NCI-H128 (cell line): ENCODE data around the gene EFNA2.

Experiments used
- DNase-seq: peaks from one replicate; lab custom pipeline; 2025; ENCODE audit not compliant: unreplicated experiment; lab: John Stamatoyannopoulos, UW

EFNA2 gene

DNA sequence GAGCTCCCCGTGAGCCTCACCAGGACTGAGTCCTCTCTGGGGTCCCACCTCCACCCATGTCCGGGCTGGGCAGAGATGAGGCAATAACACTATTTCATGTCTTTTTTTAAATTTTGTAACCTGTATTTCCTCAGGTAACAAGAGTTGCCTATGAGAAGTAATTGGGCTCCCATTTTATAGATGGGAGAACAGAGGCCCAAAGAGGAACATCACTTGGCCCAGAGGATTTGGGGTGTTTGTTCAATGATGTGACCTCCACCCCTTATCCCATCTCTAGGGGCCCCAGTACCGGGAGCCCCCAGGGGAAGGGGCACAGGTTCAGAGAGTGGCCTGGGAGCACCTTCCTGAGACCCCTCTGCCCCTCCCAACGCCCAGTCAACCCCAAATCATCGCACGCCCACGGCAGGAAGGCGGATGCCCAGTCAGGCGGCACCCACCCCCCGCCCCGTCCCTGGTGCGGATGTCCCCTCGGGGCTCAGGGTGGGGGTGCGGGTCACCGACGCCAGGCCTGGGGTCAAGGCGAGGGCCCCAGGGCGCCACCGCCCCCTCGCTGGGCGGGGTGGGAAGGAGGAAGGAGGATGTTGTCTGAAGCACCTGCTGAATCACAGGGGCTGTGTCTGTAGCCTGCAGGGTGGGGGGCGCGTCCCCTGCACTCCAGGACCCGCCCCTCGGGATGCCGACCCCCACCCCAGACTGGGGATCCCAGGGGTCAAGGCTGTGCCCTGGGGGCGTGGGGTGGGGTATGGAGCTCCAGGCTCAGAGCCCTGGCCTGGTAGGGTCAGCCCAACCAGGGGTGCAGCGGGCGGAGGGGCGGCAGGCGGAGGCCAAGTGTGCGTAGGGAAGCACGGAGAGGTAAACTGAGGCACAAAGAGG lies 25.6 kb upstream of the EFNA2 start:
- DNase-seq = no peak

DNA sequence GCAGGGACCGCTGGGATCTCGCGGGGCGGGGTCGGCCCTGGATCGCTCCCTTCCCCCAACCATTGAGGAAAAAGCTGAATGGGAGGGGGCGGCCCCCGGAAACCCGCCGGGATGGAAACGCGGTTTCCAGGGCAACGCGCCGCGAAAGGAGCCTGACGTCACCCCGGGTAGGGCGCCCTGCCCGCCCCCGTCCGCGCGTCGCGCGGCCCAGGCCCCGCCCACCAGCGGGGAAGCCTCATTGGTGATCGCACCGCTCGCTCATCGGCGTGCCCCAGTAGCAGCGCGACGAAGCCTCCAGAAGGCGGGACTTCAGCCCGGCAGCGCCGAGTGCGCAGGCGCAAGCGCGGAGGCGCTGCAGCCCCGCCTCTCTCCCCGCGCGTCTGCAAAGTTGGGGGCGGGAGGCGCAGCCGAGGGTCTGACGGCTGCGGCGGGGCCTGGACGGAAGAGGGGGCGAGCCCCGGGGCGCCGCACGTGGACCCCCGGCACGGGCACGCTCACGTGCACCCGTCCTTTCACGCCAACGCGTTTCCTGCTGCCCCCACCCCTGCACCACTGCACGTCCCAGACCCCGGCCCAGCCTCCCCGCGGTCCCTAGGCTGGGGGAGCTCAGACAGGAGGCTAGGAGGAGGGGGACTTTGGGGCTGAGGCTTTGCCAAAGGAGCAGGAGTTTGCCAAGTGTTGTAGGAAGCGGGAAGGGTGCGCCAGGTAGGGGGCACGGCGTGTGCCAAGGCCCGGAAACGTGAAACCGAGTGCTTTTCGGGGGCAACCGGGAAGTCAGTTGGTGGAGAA lies 24.7 kb upstream of the EFNA2 start:
- peak; percentile 93 for DNase-seq

DNA sequence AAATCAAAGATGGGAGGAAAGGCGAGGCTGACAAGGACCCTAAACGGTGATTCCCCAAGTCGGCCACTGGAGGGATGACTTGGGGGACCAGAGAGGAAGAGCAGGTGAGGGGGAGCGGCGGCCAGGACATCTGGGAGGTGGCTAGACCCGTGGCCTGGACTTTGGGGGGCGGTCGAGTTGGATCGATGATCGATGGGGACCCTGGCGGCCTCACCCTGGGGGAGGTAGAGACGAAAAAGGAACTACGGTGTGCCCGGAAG lies 24.2 kb upstream of the EFNA2 start:
- DNase-seq = no peak

DNA sequence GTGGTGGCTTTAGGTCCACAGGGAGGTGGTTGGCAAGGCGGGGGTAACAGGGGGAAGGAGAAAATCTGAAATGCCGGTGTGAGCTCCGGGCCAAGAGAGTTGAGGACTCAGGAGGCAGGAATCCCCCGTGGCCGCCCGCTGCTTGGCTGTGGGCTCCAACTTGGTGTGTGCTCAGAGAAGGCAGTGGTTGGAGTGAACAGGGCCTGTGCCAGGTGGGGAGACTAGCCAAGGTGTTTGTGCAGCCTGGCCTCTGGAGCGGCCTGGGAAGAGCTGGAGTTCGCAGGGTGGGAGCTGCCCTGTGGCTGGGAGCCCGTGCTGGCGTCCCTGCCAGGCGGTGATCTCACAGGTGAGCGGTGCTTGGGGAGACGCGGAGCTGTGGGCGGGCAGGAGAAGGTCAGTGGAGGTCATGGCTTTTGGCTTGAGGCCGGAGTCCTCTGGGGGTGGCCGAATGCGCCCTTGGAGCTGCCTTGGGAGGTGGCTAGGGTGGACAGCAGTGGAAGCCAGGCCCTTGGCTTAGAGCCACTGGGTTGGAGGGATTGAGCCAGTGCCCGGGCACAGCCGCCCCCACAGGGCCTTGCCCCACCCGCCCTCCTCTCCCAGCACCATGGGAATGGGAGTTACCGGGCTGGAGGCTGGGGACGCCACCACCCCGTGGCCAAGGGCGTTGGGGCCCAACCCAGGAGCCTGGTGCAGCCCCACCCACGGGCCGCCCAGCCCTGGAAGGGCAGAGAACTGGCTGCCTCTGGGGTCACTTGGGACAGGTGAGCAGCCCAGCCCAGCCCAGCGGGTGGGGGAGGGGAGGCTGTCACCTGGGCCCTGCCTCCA lies 23.7 kb upstream of the EFNA2 start:
- no peak for DNase-seq

DNA sequence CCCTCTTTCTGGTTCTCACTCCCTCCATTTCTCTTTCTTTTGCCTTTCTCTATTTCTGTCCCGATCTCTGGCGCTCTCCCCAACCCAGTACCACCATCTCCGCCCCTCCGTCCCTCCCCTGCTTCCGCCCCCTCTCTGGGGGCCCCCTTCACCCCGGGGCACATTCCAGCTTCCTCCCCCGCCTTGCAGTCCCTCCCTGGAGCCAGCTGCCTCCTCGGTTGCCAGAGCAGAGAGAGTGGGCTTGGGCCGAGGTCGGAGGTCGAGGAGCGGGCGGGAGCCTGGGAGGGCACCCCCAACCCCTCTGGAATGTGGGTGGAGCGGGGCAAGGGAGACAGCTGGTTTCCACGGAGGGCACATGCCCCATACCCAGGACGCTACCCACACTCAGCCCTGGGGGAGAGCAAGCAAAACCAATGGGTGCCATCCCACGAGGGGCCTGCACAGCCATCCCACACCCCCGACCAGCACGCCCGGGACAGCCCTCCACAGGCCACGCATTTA lies 23.0 kb upstream of the EFNA2 start:
- DNase-seq = no peak

DNA sequence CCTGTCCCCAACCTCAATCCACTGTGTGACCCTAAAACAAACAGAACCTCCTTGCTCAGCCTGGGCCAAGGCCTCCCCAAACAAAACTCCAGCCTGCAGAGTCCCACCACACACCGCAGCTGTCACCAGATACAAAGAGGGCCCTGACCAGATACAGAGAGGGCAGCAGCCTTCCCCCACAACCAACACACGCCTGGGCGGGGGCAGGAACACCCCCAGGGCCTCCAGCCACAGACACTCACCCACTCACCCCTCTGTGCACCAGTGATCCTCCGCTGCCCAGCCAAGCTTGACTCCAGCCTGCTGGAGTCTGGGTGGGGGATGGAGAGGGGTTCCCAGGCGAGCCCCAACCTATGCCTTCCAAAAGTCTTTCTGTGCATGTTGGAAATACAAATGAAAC lies 22.5 kb upstream of the EFNA2 start:
- DNase-seq = no peak

DNA sequence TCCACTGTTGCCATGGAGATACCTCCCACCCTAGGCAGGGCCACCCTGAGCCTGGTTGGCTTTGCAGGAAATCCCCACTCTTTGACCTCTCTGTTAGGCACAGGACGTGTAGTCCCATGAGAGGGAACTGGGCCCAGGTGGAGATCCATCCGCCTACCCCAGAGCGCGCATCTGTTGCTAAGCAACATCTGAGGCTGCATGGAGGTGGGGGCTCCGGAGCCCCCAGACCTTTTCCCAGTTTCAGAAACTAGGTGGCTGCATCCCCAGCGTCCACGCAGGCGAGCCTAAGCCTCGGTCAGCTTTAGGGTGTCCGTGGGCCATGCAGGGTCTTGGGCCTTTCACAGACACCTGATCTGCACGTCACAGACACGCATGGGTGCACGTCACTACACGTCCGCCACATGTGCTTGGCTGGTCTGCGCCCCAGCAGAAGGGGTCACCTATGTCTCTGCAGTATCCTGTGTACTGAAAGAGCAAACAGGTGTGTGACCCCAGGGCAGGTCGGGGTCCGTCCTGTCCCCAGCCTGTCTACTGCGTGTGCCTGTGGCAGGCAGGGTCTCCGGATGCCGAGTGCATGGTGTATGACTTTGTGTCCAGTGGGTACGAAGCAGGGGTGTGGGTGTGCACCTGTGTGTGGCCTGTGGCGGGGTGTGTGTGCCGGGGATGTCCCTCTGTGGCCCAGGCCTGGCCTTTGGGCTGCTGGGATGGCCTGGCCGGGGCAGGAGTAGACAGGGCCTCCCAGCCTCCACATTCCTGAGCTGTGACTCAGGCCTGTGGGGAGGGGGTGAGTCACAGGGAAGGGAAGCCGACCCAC lies 20.7 kb upstream of the EFNA2 start:
- DNase-seq = no peak

DNA sequence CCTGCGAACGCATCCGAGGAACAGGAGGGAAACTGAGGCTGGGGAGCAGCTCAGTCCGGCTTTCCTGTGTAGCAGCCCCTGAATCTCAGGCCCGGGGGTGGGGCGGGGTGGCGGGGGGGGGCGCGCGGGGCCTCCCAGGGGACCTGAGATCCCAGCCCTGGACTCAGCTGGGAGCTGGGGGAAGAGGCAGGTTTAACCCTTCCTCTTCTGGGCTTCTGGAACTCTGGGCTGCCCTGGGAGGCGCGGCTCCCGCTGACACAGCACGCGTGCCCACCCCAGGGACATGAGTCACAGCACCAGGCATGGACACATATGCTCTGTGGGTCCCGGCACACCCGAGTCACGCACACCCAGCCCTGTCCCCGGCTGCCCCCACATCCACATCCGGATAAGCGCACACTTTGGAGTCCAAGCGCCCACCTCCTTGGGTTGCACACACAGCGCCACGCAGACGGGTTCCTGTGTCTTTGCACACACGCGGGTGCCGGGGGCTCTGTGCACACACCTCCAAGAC lies 20.0 kb upstream of the EFNA2 start:
- no peak for DNase-seq

DNA sequence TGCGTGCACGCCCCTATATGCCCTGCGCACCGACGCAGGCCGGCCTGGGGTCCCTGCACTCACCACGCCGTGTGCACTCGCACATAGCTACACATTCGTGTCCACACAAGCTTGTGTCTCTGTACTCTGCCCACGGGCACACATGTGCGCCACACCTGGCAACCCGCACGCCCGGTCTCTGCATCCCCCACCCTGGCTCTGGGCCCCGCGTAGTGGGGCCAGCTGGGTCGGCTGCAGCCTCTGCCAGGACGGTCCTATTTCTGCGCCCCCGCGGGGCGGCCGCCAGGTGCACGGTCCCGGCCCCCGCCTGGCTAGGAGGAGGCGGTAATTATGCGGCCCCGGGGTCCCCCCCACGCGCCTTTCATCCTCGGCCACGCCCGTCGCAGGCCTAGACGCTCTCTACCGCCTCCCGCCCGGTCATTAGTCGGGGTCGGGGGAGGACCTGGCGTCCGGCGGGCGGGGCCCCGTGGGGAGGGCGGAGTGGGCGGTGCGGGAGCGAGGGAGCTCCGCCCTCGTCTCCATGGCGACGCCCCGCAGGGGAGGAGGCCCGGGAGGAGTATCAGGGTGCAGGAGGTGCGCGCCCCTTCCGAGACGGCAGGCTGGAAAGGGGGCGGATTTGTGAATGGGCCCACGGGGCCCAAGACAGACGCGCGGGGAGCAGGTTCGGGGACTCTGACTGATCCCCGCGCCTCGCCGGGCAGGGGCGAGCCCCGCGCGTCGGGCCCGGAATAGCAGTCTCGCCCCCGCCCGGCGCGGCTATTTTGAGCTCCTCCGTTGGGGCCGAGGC lies 19.4 kb upstream of the EFNA2 start:
- DNase-seq = peak; percentile 43

DNA sequence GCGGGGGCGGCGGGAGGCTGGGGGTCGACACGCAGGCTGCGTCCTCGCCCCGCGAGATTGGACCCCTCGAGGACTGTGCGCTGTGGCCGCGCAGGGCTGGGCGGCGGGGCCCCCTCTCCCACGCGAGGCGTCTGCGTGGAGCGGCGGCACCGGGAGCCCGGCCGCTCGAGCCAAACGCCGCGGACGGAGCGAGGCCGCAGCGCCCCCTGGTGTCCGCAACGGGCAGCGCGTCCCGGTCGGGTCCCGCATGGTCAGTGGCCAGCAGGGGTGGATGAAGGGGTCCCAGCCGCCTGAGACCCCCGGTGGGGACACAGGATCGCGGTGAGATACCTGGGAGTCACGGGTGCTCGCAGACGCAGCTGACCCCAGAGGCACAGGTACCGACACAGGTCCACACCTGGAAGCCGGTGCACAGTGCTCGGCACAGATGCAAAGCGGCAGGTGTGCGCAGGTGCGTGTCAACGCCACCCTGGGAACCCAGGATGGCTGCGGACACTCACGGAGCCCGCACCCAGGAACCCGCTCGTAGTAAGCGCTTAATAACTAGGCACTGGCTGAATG lies 18.7 kb upstream of the EFNA2 start:
- DNase-seq = no peak

DNA sequence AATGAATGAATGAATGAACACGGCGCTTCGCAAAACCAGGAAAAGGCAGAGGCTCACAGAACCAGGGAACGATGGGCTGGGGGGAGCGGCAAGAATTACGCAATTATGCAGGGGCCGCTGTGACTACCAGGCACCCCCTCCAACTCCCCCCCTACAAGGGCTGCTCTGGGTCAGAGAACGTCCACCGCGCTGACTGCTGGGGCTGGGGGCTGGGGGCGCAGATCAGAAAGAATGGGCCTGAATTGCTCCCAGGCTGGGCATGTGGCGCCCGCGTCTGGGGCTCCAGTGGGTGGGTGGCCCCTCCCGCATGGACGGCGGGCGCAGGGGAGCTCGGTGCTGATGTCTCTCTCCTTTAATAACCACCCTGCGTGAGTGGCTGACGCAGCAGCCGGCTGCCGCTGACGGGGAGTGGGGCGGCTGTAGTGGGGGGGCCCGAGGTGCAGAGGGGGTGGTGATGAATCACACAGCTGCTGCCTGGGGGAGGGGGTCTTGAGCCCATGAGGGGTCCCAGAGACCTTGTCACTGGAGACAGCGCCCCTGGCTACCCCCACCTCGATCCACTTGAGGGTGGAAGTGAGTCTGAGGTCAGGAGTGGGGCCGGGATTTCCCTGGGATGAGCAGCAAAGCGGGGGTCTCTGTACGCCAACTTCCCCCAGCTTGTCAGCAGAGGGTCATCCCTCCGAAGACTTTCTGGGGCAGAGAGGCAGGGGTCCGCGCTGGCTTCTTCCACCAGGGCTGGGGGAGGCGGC lies 18.0 kb upstream of the EFNA2 start:
- DNase-seq = no peak

DNA sequence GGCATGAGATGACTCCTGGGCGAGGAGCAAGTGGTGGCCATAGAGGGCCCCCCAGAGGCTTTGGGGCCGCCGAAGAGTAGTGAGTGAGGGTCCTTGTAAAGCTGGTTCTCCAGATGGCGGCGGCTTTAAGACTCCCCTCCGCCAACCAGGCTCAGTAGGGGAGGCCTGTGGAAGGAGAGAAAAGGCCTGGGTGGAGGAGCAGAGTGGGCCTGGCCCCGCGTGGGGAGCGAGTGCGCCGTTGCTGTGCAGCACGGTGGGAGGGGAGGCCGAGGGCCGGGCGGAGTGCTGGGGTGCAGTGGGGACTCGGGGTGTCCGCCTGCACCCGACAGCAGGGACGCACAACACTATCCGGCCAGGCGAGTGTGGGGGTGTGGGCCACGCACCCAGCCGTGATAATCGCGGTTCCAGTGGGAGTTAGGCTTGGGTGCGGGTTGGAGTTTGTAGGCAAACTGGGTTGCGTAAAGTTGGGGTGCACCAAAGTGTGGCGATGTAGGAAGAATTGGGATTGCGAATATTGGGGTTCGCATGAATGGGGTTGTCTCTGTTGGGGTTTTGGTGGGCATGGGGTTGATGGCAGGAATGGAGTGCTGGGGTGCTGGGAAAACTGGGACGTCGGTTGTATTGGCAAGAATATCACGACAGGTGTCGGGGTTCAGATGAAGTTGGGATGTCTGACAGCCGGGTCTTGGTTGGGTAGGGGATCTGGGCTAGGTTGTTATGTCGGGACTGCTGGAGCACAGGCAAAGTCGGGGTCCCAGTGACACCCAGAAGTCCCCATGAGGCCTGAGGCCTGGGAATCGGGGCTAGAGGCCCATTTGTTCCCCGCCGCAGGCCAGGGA lies 17.2 kb upstream of the EFNA2 start:
- no peak for DNase-seq

DNA sequence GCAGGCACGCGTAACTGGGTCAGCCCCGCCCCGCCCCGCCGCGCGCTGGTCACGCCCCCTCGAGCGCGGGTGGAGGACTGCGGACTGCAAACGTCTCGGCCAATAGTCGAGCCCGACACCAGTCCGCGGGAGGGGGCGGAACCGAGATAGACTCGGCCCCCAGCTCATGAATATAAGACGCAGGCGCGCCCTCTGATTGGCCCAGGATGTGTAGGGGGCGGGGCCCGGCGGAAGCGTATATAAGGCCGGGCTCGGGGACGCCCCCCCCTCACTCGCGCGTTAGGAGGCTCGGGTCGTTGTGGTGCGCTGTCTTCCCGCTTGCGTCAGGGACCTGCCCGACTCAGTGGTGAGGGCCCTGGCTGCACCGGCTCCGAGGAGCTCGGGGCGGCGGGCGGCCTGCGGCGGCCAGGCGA lies 16.6 kb upstream of the EFNA2 start, which contains the start of gene CIRBP:
Gene CIRBP (plus strand): TSS at position 268 of the 413 bp plus-strand sequence. CDS start 1,602 bp downstream, outside the sequence.
- peak; percentile 97 for DNase-seq

DNA sequence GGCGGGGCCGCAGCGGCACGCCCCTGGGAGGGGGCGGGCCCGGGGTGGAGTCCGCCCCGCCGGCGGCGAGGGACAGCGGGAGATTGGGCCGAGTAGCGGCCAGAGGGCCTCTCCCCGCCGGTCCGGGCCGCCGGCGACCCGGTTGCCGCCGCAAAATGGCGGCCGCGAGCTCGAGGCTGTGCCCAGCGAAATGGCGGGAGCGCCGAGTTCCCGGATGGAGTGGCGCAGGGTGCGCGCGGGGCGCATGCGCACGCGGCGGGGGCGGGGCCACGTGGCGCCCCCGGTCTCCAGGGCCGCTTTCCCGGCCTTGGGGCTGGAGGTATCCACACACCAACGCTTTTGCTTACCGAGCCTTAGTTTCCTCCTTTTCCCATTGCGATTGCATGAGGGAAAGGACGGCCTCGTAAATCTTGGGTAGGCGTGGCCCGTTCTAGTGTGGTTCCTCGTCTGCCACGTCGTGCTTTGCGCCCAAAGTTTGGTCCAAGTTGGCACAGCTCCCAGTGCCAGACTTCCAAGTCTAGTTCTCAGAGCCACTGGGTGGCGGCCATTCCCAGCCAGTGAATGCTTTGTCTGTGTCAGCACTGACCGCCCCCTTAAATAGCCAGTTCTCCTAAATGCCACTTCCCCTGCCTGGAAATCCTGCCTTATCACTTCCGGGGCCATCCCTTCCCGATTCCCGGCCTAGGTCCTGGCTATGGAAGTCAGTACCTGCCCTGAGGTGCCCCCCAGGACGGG lies 16.0 kb upstream of the EFNA2 start:
- peak; percentile 61 for DNase-seq

DNA sequence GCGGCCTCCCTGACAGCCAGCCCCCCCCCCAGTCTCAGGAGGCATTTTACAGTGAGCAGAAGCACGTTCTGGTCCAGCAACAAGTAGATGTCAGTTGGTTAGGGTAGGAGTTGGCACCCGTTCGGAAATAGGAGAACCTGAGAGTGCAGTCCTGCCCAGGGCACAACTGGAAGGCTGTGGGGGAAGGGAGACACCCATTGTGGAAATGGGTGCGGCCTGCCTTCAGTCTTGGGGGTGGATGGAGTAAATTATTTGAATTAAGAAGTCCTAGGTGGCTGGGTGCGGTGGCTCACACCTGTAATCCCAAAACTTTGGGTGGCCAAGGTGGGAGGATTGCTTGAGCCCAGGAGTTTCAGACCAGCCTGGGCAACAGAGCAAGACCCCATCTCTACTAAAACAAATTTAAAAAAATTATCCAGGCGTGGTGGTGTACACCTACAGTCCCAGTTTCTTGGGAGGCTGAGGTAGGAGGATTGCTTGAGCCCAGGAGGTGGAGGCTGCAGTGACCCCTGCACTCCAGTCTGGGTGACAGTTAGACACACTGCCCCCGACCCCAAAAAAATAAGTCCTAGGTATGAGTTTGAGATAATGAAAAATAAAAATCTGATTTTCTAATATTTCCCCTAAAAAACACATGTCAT lies 15.3 kb upstream of the EFNA2 start:
- no peak for DNase-seq

DNA sequence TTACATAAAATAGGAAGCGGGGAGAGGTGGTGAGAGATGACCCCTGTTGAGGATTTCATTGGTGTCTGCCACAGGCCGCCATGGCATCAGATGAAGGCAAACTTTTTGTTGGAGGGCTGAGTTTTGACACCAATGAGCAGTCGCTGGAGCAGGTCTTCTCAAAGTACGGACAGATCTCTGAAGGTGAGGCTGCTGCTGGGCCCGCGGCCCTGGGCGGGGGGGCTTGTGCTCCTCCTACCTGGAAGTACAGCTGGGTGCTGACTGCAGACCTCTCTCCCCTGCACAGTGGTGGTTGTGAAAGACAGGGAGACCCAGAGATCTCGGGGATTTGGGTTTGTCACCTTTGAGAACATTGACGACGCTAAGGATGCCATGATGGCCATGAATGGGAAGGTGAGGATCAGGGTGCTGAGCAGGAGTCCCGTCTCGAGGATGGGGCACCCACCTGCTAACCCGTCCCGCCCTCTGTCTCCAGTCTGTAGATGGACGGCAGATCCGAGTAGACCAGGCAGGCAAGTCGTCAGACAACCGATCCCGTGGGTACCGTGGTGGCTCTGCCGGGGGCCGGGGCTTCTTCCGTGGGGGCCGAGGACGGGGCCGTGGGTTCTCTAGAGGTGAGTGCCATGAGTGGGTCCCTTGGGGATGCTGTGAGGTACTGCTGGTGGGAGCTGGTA lies 14.7 kb upstream of the EFNA2 start:
- no peak for DNase-seq
